Activated T-cell treated with anti-CD3 and anti-CD28 coated beads, Interleukin-2, amount 50 U/mL, for 4 hours (primary cell): ENCODE measurements around the gene PAX6. TPM values are rescaled to one million over a fixed set of nuclear protein-coding genes. Genes with fewer than 3 reads are reported as not detected.

ENCODE experiments used
- ATAC-seq, 2 donors: fragments of 200-7000 bp; cut with Tn5 transposase; one replicate each; pipeline ENCODE4 v1.10.0; 2021
- DNase-seq: peaks from one replicate; pipeline ENCODE4 v3.0.0-alpha.2; 2020
- H3K27me3 Mint-ChIP-seq: one replicate; pipeline ENCODE4 v1.8.0; 2021; ENCODE audit warnings: low read depth, mixed read lengths
- H3K36me3 Mint-ChIP-seq: one replicate; pipeline ENCODE4 v1.8.0; 2022; ENCODE audit warnings: mixed read lengths; ENCODE audit not compliant: insufficient read depth
- H3K4me1 Mint-ChIP-seq: one replicate; pipeline ENCODE4 v1.8.0; 2021; ENCODE audit warnings: low read depth, mixed read lengths
- H3K4me3 Mint-ChIP-seq: one replicate; pipeline ENCODE4 v1.8.0; 2021; ENCODE audit warnings: mild to moderate bottlenecking, moderate library complexity, mixed read lengths
- H3K9me3 Mint-ChIP-seq: one replicate; pipeline ENCODE4 v1.8.0; 2021; ENCODE audit warnings: mixed read lengths
- total RNA-seq, 3 donors: library from RNA; stranded (reverse); gene quantifications; one replicate each; pipeline ENCODE4 v1.2.1, GENCODE V29; 2021

Gene PAX6
- total RNA-seq, 3 donors from 2014 or later, result not detected

- DNase-seq, result no peak
- Mint-ChIP-seq H3K4me1 (peaks cover 32% of the 10 kb centered on the region), H3K9me3 (peaks cover 3% of the 10 kb centered on the region), H3K27me3 (peaks cover 75% of the 10 kb centered on the region), H3K4me3 (no peak overlapping the region), H3K36me3 (peaks cover 3% of the 10 kb centered on the region)
- no peak for ATAC-seq
These were observed 6.7 kb upstream of the PAX6 start for GRCh38 chr11:31817621-31818424.

- ATAC-seq, result peak; percentile 12 to 21
- Mint-ChIP-seq H3K9me3 (peaks cover 2% of the 10 kb centered on the region), H3K27me3 (peaks cover 73% of the 10 kb centered on the region), H3K36me3 (peaks cover 3% of the 10 kb centered on the region), H3K4me3 (peak overlapping the region; percentile 55), H3K4me1 (peaks cover 37% of the 10 kb centered on the region)
- no peak for DNase-seq
These were observed 6.0 kb upstream of the PAX6 start for GRCh38 chr11:31817054-31817620.

- peaks cover 41% of the 10 kb centered on the region for H3K4me1 Mint-ChIP-seq
- no peaks in the 10 kb centered on the region for H3K9me3 Mint-ChIP-seq
- peaks cover 2% of the 10 kb centered on the region for H3K36me3 Mint-ChIP-seq
- ATAC-seq (no peak), DNase-seq (no peak)
- H3K27me3 Mint-ChIP-seq, result peaks cover 71% of the 10 kb centered on the region
- peak overlapping the region; percentile 22 for H3K4me3 Mint-ChIP-seq
These were observed 5.4 kb upstream of the PAX6 start for GRCh38 chr11:31816468-31817053.

- Mint-ChIP-seq H3K36me3 (no peaks in the 10 kb centered on the region), H3K27me3 (peaks cover 70% of the 10 kb centered on the region), H3K9me3 (no peaks in the 10 kb centered on the region), H3K4me3 (peak overlapping the region; percentile 22), H3K4me1 (peaks cover 44% of the 10 kb centered on the region)
- no peak for ATAC-seq
- DNase-seq, result no peak
These were observed 4.8 kb upstream of the PAX6 start for GRCh38 chr11:31815711-31816467.

- peak overlapping the region; percentile 13 for H3K4me3 Mint-ChIP-seq
- no peak for ATAC-seq
These were observed 3.2 kb upstream of the PAX6 start for GRCh38 chr11:31814176-31814868.

GRCh38 chr11:31813391-31814175 lies 2.5 kb upstream of the PAX6 start:
- no peaks in the 10 kb centered on the region for H3K9me3 Mint-ChIP-seq
- ATAC-seq (no peak), DNase-seq (no peak)
- peak overlapping the region; percentile 71 for H3K4me3 Mint-ChIP-seq
- peaks cover 58% of the 10 kb centered on the region for H3K4me1 Mint-ChIP-seq
- peaks cover 68% of the 10 kb centered on the region for H3K27me3 Mint-ChIP-seq
- H3K36me3 Mint-ChIP-seq, result no peaks in the 10 kb centered on the region

More at GRCh38 chr11:31814176-31814868, 3.2 kb upstream of the PAX6 start:
- Mint-ChIP-seq H3K9me3 (no peaks in the 10 kb centered on the region), H3K36me3 (no peaks in the 10 kb centered on the region), H3K27me3 (peaks cover 66% of the 10 kb centered on the region), H3K4me1 (peaks cover 53% of the 10 kb centered on the region)
- DNase-seq, result no peak

GRCh38 chr11:31812383-31813381 lies 1.6 kb upstream of the PAX6 start:
- ATAC-seq, result no peak
- peak overlapping the region; percentile 71 for H3K4me3 Mint-ChIP-seq

GRCh38 chr11:31809857-31810778 lies 1.0 kb downstream of the PAX6 start:
- Mint-ChIP-seq H3K27me3 (peaks cover 78% of the 10 kb centered on the region), H3K36me3 (no peaks in the 10 kb centered on the region), H3K4me3 (peak overlapping the region; percentile 61), H3K9me3 (no peaks in the 10 kb centered on the region), H3K4me1 (peaks cover 42% of the 10 kb centered on the region)
- peak; percentile 18 to 21 for ATAC-seq
- no peak for DNase-seq

More at GRCh38 chr11:31812383-31813381, 1.6 kb upstream of the PAX6 start:
- no peak for DNase-seq
- Mint-ChIP-seq H3K9me3 (no peaks in the 10 kb centered on the region), H3K27me3 (peaks cover 70% of the 10 kb centered on the region), H3K36me3 (no peaks in the 10 kb centered on the region), H3K4me1 (peaks cover 54% of the 10 kb centered on the region)

GRCh38 chr11:31809541-31809856 lies 1.6 kb downstream of the PAX6 start:
- Mint-ChIP-seq H3K27me3 (peaks cover 76% of the 10 kb centered on the region), H3K4me1 (peaks cover 40% of the 10 kb centered on the region), H3K4me3 (peak overlapping the region; percentile 49), H3K9me3 (no peaks in the 10 kb centered on the region), H3K36me3 (no peaks in the 10 kb centered on the region)
- ATAC-seq, result no peak
- no peak for DNase-seq

- peaks cover 77% of the 10 kb centered on the region for H3K27me3 Mint-ChIP-seq
- H3K36me3 Mint-ChIP-seq, result no peaks in the 10 kb centered on the region
- peak overlapping the region; percentile 49 for H3K4me3 Mint-ChIP-seq
- no peaks in the 10 kb centered on the region for H3K9me3 Mint-ChIP-seq
- DNase-seq, result no peak
- ATAC-seq, result no peak
- H3K4me1 Mint-ChIP-seq, result peaks cover 42% of the 10 kb centered on the region
These were observed 2.2 kb downstream of the PAX6 start for GRCh38 chr11:31808721-31809540.
